NCI-H2107 treated with DMSO at 0.1 percent for 48 hours (cell line): ENCODE measurements around the gene SLCO1B3.

Experiments used
- DNase-seq: peaks from one replicate; lab custom pipeline; 2025; ENCODE audit not compliant: unreplicated experiment; lab: John Stamatoyannopoulos, UW

The SLCO1B3 gene

DNA sequence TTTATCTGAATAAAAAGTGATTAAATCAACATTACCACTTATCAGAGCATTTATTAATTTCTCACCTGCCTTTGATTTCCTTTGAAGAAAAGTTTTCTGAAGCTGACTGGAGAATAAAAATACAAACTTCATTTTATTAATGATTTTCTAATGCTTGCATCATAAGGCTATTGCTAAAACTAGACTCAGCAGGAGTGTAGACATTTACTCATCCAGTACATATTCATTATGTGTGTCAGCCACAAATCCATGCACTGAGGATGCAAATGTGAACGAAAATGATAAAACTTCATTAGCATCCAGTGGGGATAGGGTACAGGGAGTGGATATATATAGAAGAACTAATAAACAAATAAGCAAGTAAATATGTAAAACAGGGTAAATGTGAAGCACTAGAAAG lies 74.6 kb downstream of the SLCO1B3 start:
- no peak for DNase-seq

- DNase-seq: no peak
These were observed 75.0 kb downstream of the SLCO1B3 start for GRCh38 chr12:20885552-20885951.

GRCh38 chr12:20917269-20917668 lies 106.8 kb downstream of the SLCO1B3 start:
- DNase-seq: no peak

DNA sequence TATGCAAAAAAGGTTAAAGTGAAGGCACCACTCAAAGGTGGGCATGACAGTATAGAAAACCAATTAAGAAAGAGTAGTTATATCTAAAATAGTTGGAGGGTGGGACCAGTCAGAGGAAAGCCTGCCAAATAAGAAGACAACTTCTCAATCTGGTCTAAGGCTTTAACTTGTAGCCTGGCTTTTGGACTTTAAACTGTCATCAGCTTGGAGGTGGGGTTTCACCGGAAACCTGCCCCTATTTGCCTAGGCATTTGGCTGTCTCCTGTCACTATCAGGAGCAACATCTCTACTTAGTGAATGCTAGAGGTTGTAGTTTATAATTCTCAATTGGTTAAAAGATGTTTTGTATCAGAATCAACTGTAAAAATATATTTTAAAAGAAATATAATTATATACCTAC lies 107.3 kb downstream of the SLCO1B3 start:
- DNase-seq: no peak

DNA sequence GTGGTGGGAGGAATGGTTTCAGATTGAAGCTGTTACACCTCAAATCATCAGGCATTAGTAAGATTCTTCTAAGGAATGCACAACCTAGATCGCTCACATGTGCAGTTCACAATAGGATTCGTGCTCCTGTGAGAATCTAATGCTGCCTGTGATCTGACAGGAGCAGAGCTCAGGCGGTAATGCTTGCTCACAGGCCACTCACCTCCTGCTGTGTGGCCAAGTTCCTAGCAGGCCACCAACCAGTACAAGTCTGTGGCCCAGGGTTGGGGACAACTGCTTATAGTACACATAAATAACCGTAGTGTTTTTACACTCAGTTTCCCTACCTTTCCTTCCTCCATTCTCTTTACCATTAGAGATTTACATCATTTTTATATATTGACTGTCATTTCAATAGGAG lies 121.4 kb downstream of the SLCO1B3 start:
- DNase-seq: no peak

DNA sequence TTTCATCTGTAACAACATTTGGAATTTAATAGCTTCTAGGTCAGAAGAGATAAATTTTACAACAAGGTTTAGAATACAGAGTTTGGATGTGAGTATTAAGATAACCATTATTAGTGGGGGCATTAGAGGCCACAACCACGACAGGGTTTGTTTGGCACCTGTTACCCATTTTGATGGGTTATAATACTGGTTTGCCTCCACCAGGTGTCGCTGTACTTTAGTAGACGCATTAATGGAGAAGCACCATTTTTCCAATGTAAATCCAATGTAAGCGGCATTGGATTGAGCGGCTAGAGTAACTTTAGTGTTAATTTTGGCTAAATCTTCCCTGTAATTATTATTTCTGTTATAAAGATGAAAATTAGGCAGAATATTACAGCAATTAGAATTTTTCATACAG lies 136.2 kb downstream of the SLCO1B3 start:
- DNase-seq: peak; percentile 4

GRCh38 chr12:20950248-20950647 lies 139.7 kb downstream of the SLCO1B3 start:
- peak; percentile 7 for DNase-seq

GRCh38 chr12:20963303-20963702 lies 152.8 kb downstream of the SLCO1B3 start:
- DNase-seq: no peak

DNA sequence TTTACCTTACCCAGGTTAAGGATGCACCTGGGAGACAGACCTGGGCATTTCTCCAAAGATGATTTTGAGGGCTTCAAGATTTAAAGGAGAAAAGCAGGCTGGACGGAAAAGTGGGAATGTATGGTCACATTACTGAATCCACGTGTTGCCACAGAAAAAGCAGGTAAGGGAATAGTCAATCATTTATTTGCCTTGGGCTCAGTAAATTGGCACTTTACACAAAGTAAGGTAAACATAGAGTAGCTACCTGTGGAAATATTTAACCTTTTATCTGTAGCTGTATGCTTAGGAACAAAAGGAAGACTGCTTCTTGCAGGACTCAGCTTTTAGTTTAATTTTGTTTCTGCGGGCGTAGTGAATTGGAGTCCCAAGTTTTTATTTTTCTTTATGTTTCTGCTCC lies 153.3 kb downstream of the SLCO1B3 start:
- DNase-seq: no peak
